ENCODE data around the gene TBCA.
"Not testable (repeated sequence)": the region's sequence is repeated elsewhere in the genome, so short reads cannot be mapped to it uniquely, and the experiment has no call there.

The TBCA gene

GRCh38 chr5:77699569-77699968 is 76.6 kb downstream of the TBCA start:
- not testable (repeated sequence) for DNase-seq

- DNase-seq = no peak
Measured at GRCh38 chr5:77698920-77699319, 77.2 kb downstream of the TBCA start.

GRCh38 chr5:77697692-77698091 is 78.4 kb downstream of the TBCA start:
- DNase-seq = no peak

GRCh38 chr5:77696120-77696519 is 80.0 kb downstream of the TBCA start:
- DNase-seq = no peak

GRCh38 chr5:77693913-77694312 is 82.2 kb downstream of the TBCA start:
- DNase-seq = no peak

- no peak for DNase-seq
Measured at GRCh38 chr5:77683171-77683732, 92.9 kb downstream of the TBCA start.

- DNase-seq = no peak
Measured at GRCh38 chr5:77670526-77670925, 105.6 kb downstream of the TBCA start.

- no peak for DNase-seq
Measured at GRCh38 chr5:77669677-77670076, 106.5 kb downstream of the TBCA start.

- no peak for DNase-seq
Measured at GRCh38 chr5:77663090-77663863, 112.9 kb downstream of the TBCA start.

- no peak for DNase-seq
Measured at GRCh38 chr5:77662635-77663034, 113.5 kb downstream of the TBCA start.

- DNase-seq = no peak
Measured at GRCh38 chr5:77658662-77659061, 117.5 kb downstream of the TBCA start.

- DNase-seq = no peak
Measured at GRCh38 chr5:77651343-77651742, 124.8 kb downstream of the TBCA start.

- DNase-seq = no peak
Measured at GRCh38 chr5:77650686-77651085, 125.5 kb downstream of the TBCA start.

GRCh38 chr5:77649776-77650175 is 126.4 kb downstream of the TBCA start:
- DNase-seq = no peak

GRCh38 chr5:77645995-77646639 is 130.0 kb downstream of the TBCA start:
- DNase-seq = no peak

- no peak for DNase-seq
Measured at GRCh38 chr5:77645158-77645994, 130.8 kb downstream of the TBCA start.

GRCh38 chr5:77644371-77645157 is 131.6 kb downstream of the TBCA start:
- DNase-seq = no peak

- DNase-seq = no peak
Measured at GRCh38 chr5:77643654-77644370, 132.3 kb downstream of the TBCA start.

GRCh38 chr5:77642738-77643653 is 133.1 kb downstream of the TBCA start:
- DNase-seq = no peak

GRCh38 chr5:77641963-77642737 is 134.0 kb downstream of the TBCA start:
- DNase-seq = no peak
